ENCODE results near the gene PPP1R9A. TPM values are rescaled to one million over a fixed set of nuclear protein-coding genes. Genes with fewer than 3 reads are reported as not detected.
"Not testable (repeated sequence)": the region's sequence is repeated elsewhere in the genome, so short reads cannot be mapped to it uniquely, and the experiment has no call there.

Gene PPP1R9A
- total RNA-seq, 1 donor from 2014 or later: 19.9 TPM

DNA sequence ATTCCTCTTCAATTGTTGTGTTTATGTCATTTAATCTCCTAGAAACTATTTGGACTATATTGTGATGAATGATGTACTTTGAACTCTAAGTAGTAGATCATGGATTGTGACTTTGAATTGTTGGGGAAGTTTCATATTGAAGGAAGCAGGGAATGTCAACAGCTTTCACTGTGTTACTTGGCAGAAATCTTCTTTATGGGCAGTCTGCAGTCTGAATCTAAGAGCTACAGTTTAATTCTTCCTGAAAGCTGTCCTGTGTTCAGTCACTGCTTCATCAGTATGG lies 91.6 kb downstream of the PPP1R9A start:
- TF ChIP-seq, protein P1, sequence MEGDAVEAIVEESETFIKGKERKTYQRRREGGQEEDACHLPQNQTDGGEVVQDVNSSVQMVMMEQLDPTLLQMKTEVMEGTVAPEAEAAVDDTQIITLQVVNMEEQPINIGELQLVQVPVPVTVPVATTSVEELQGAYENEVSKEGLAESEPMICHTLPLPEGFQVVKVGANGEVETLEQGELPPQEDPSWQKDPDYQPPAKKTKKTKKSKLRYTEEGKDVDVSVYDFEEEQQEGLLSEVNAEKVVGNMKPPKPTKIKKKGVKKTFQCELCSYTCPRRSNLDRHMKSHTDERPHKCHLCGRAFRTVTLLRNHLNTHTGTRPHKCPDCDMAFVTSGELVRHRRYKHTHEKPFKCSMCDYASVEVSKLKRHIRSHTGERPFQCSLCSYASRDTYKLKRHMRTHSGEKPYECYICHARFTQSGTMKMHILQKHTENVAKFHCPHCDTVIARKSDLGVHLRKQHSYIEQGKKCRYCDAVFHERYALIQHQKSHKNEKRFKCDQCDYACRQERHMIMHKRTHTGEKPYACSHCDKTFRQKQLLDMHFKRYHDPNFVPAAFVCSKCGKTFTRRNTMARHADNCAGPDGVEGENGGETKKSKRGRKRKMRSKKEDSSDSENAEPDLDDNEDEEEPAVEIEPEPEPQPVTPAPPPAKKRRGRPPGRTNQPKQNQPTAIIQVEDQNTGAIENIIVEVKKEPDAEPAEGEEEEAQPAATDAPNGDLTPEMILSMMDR (IDR thresholded peaks at IDR 0.05; ENCODE audit: insufficient read depth, low read length, poor library complexity, severe bottlenecking): no peak
- Histone ChIP-seq H3K27me3 (ENCODE audit: control insufficient read depth, insufficient read depth, low read length) (no peaks in the 10 kb centered on the region), H3K36me3 (ENCODE audit: control insufficient read depth, insufficient read depth, low read length) (no peaks in the 10 kb centered on the region), H3K4me3 (ENCODE audit: low read depth, low read length) (no peak overlapping the region)
- DNase-seq (ENCODE audit: low read depth): no peak

DNA sequence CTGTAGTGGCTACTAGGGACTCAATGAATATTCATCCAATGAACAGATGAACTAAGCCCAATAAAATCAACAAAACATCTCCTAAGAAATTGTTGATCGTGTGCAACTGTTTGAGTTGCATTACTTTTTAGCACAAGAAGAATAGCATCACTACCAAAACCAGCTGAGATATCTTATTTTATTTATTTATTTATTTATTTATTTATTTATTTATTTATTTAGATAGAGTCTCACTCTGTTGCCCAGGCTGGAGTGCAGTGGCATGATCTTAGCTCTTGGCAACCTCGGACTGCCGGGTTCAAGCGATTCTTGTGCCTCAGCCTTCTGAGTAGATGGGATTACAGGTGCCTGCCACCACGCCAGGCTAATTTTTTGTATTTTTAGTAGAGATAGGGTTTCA lies 92.2 kb downstream of the PPP1R9A start:
- DNase-seq (ENCODE audit: low read depth); H3K4me3 ChIP-seq (ENCODE audit: low read depth, low read length); H3K27me3 ChIP-seq (ENCODE audit: control insufficient read depth, insufficient read depth, low read length); H3K36me3 ChIP-seq (ENCODE audit: control insufficient read depth, insufficient read depth, low read length): not testable (repeated sequence)

- Histone ChIP-seq H3K4me3 (ENCODE audit: low read depth, low read length) (no peak overlapping the region), H3K36me3 (ENCODE audit: control insufficient read depth, insufficient read depth, low read length) (no peaks in the 10 kb centered on the region), H3K27me3 (ENCODE audit: control insufficient read depth, insufficient read depth, low read length) (no peaks in the 10 kb centered on the region)
- DNase-seq (ENCODE audit: low read depth): no peak
- TF ChIP-seq, protein P1 (IDR thresholded peaks at IDR 0.05; ENCODE audit: insufficient read depth, low read length, poor library complexity, severe bottlenecking): no peak
Observed at GRCh38 chr7:95001258-95001657, 93.9 kb downstream of the PPP1R9A start.

DNA sequence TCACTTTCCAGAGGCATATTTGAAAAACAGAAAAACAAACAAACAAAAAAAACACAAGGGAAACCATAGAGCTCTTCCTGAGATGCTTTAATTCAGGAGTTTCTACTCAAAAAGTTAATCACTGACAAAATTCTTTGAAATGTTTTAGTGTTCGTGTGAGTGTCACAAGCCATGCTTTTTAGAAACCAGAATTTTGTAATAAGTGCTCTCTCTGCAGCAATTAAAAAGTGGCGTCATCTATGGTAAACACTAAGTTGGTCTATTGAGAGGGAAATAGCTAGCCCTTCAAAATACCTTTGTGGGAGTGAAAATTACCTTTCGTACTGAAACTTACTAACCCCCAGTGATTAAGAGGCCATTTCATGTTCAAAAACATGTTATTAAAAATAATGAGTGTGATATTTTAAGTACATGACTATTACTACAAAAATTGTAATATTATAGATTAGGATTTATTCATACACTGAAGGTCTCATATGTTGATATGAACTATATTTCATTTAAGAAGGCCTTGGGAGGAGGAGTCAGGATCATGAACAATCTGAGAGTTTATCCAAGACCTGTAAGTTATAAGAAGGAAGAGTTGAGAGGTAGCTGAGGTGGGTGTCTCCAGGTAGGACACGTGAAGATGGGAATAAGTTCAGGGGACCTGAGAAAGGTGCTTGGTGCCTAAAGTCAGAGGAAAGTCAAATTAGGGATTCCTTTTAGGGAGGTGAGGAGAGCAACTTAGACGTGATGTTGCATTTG lies 94.6 kb downstream of the PPP1R9A start:
- TF ChIP-seq, protein P1 (IDR thresholded peaks at IDR 0.05; ENCODE audit: insufficient read depth, low read length, poor library complexity, severe bottlenecking): no peak
- Histone ChIP-seq H3K27me3 (ENCODE audit: control insufficient read depth, insufficient read depth, low read length) (no peaks in the 10 kb centered on the region), H3K4me3 (ENCODE audit: low read depth, low read length) (no peak overlapping the region), H3K36me3 (ENCODE audit: control insufficient read depth, insufficient read depth, low read length) (no peaks in the 10 kb centered on the region)
- DNase-seq (ENCODE audit: low read depth): no peak

DNA sequence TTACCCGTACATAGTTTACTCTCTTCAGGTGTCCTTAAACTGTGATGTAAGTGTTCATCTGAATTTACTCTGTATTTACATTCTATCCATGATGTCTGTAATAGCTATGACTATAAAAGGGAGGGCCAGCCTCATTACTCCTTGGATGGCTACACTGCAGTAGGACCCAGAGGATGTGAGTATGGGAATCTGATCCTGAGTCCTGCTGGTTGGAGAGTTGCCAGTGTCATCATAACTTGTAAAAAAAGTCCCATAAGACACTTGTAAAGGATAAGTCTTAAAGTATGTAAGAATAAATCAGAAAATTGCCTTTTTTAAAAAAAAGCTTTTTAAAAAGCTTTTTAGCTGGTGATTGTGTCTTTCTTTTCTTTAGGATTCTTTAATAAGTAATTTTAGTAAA lies 95.4 kb downstream of the PPP1R9A start:
- Histone ChIP-seq H3K4me3 (ENCODE audit: low read depth, low read length) (no peak overlapping the region), H3K27me3 (ENCODE audit: control insufficient read depth, insufficient read depth, low read length) (no peaks in the 10 kb centered on the region), H3K36me3 (ENCODE audit: control insufficient read depth, insufficient read depth, low read length) (no peaks in the 10 kb centered on the region)
- no peak for DNase-seq (ENCODE audit: low read depth)
- TF ChIP-seq, protein P1 (IDR thresholded peaks at IDR 0.05; ENCODE audit: insufficient read depth, low read length, poor library complexity, severe bottlenecking): no peak

- Histone ChIP-seq H3K4me3 (ENCODE audit: low read depth, low read length) (no peak overlapping the region), H3K27me3 (ENCODE audit: control insufficient read depth, insufficient read depth, low read length) (no peaks in the 10 kb centered on the region), H3K36me3 (ENCODE audit: control insufficient read depth, insufficient read depth, low read length) (no peaks in the 10 kb centered on the region)
- TF ChIP-seq, protein P1 (IDR thresholded peaks at IDR 0.05; ENCODE audit: insufficient read depth, low read length, poor library complexity, severe bottlenecking): no peak
- no peak for DNase-seq (ENCODE audit: low read depth)
Observed at GRCh38 chr7:95004618-95005247, 97.3 kb downstream of the PPP1R9A start.

Data from kidney epithelial cell (primary cell).